HepG2 (cell line): ENCODE results near the gene NGB. TPM values are rescaled to one million over a fixed set of nuclear protein-coding genes. Genes with fewer than 3 reads are reported as not detected.

Experiments used
- ATAC-seq: fragments of 200-7000 bp; cut with Tn5 transposase; 3 replicates; pipeline ENCODE4 v1.9.1; 2020; ENCODE audit warnings: mild to moderate bottlenecking, moderate library complexity
- BruUV-seq: library from RNA; stranded (reverse); fragments of 400-500 nt; replicated peaks from 2 replicates; lab custom pipeline; 2021; lab: Mats Ljungman, UMichigan
- CTCF ChIA-PET: fragments of 300-600 bp; formaldehyde crosslinking; extraction: SDS; loops from one replicate; lab custom pipeline; 2021; ENCODE audit warnings: low total read pairs, inconsistent platforms, low intra/inter-chr PET ratio; lab: Yijun Ruan, JAX
- POLR2A ChIA-PET: fragments of 350-600 bp; sonication (Branson Sonifier 250); formaldehyde crosslinking; loops from one replicate; lab custom pipeline; 2020; ENCODE audit warnings: antibody characterized with exemption, inconsistent platforms; lab: Yijun Ruan, JAX
- DNase-seq: peaks from one replicate; pipeline ENCODE4 v3.0.0-alpha.2; 2015; ENCODE audit warnings: low spot score
- FAIRE-seq: peaks from 3 replicates; lab custom pipeline; 2011; peaks lifted over from hg19 to GRCh38; lab: Jason Lieb, UNC
- H2AFZ ChIP-seq: one replicate; pipeline ENCODE4 v1.6.1; 2011; ENCODE audit warnings: low read length, inconsistent platforms
- H3K27ac ChIP-seq: fragments of 300-600 bp; 3 replicates; pipeline ENCODE4 v1.8.0; 2011; ENCODE audit warnings: mixed run types, mild to moderate bottlenecking, mixed read lengths, low read length, inconsistent platforms; ENCODE audit not compliant: insufficient read depth; ENCODE audit errors: extremely low read length
- H3K27me3 ChIP-seq, 2 experiments: fragments of 200-600 bp in 1 of 2; 2 replicates in 1 of 2; 3 replicates in 1 of 2; pipeline versions ENCODE4 v1.6.0 to v1.8.0; 2011; ENCODE audit warnings: low read length in 2 of 2, mild to moderate bottlenecking in 2 of 2, moderate library complexity in 2 of 2, inconsistent platforms in 1 of 2; ENCODE audit not compliant: insufficient read depth in 2 of 2, control insufficient read depth in 1 of 2
- H3K36me3 ChIP-seq, 2 experiments: fragments of 200-600 bp in 1 of 2; replicated peaks in 1 of 2; 2 replicates in 1 of 2; 3 replicates in 1 of 2; pipeline versions ENCODE4 v1.5.1 to v1.8.0; 2011; ENCODE audit warnings: low read length in 2 of 2, inconsistent platforms in 1 of 2; ENCODE audit not compliant: insufficient read depth in 2 of 2, control insufficient read depth in 1 of 2
- H3K4me1 ChIP-seq: 2 replicates; pipeline ENCODE4 v1.5.1; 2012; ENCODE audit warnings: low read length, inconsistent platforms; ENCODE audit not compliant: insufficient read depth
- H3K4me2 ChIP-seq: 2 replicates; pipeline ENCODE4 v1.6.0; 2011; ENCODE audit warnings: low read depth, low read length, inconsistent platforms
- H3K4me3 ChIP-seq, 3 experiments: fragments of 200-600 bp in 1 of 3; sonication (generic), shearing (Covaris generic) in 1 of 3; replicated peaks in 1 of 3; 2 replicates each; pipeline ENCODE4 v1.5.1; 2011 to 2016; ENCODE audit warnings: low read length in 3 of 3, inconsistent platforms in 2 of 3, low read depth in 2 of 3, mild to moderate bottlenecking in 2 of 3, control low read depth in 1 of 3, mixed read lengths in 1 of 3; ENCODE audit not compliant: insufficient read depth in 1 of 3
- H3K79me2 ChIP-seq: one replicate; pipeline ENCODE4 v1.6.1; 2011; ENCODE audit warnings: low read length, inconsistent platforms; ENCODE audit not compliant: insufficient read depth
- H3K9ac ChIP-seq: 2 replicates; pipeline ENCODE4 v1.6.0; 2011; ENCODE audit warnings: mild to moderate bottlenecking, low read depth, low read length, inconsistent platforms; ENCODE audit not compliant: insufficient read depth
- H3K9me3 ChIP-seq: 2 replicates; pipeline ENCODE4 v1.5.1; 2012; ENCODE audit warnings: mild to moderate bottlenecking, low read length
- H4K20me1 ChIP-seq: 2 replicates; pipeline ENCODE4 v1.6.0; 2011; ENCODE audit warnings: inconsistent platforms, mild to moderate bottlenecking, low read length, moderate library complexity; ENCODE audit not compliant: insufficient read depth
- BCL3 ChIP-seq: sonication (generic); formaldehyde crosslinking; IDR thresholded peaks from 2 replicates; pipeline ENCODE4 v1.5.1; 2020; ENCODE audit warnings: mild to moderate bottlenecking, missing genetic modification reagents, moderate library complexity
- JUND ChIP-seq: sonication (generic); formaldehyde crosslinking; IDR thresholded peaks from 2 replicates; pipeline ENCODE4 v1.8.0; 2022; ENCODE audit warnings: mild to moderate bottlenecking, missing genetic modification reagents
- KDM4B ChIP-seq: sonication (generic); formaldehyde crosslinking; IDR thresholded peaks from 2 replicates; pipeline ENCODE4 v1.4.0; 2020; ENCODE audit warnings: missing genetic modification reagents
- LCORL ChIP-seq, 2 experiments: fragments of 450-650 bp in 1 of 2; sonication (generic) in 1 of 2; formaldehyde crosslinking in 1 of 2; IDR thresholded peaks; 2 replicates each; pipeline versions ENCODE4 v1.5.0 to v1.6.1; 2017 to 2020; ENCODE audit warnings: antibody characterized with exemption in 1 of 2, missing genetic modification reagents in 1 of 2
- NFAT5 ChIP-seq: sonication (generic); formaldehyde crosslinking; IDR thresholded peaks from 2 replicates; pipeline ENCODE4 v1.4.0; 2020; ENCODE audit warnings: missing genetic modification reagents
- POGZ ChIP-seq: sonication (generic); formaldehyde crosslinking; IDR thresholded peaks from 2 replicates; pipeline ENCODE4 v1.4.0; 2020; ENCODE audit warnings: mild to moderate bottlenecking, missing genetic modification reagents
- TEF ChIP-seq: sonication (generic); formaldehyde crosslinking; IDR thresholded peaks from 2 replicates; pipeline ENCODE4 v1.5.0; 2020; ENCODE audit warnings: missing genetic modification reagents
- ZIK1 ChIP-seq: sonication (generic); formaldehyde crosslinking; IDR thresholded peaks from 2 replicates; pipeline ENCODE4 v1.5.0; 2020; ENCODE audit warnings: mild to moderate bottlenecking, low read depth, missing genetic modification reagents, borderline replicate concordance
- ZNF17 ChIP-seq: sonication (generic); formaldehyde crosslinking; IDR thresholded peaks from 2 replicates; pipeline ENCODE4 v1.5.0; 2020; ENCODE audit warnings: mild to moderate bottlenecking, missing genetic modification reagents
- ZNF235 ChIP-seq: sonication (generic); formaldehyde crosslinking; IDR thresholded peaks from 2 replicates; pipeline ENCODE4 v1.8.1; 2023; ENCODE audit warnings: mild to moderate bottlenecking, missing genetic modification reagents, borderline replicate concordance
- ZNF33A ChIP-seq: sonication (generic); formaldehyde crosslinking; IDR thresholded peaks from 2 replicates; pipeline ENCODE4 v1.5.1; 2020; ENCODE audit warnings: missing genetic modification reagents, mild to moderate bottlenecking, moderate library complexity, borderline replicate concordance
- ZNF343 ChIP-seq: sonication (generic); formaldehyde crosslinking; IDR thresholded peaks from 2 replicates; pipeline ENCODE4 v1.4.0; 2020; ENCODE audit warnings: mild to moderate bottlenecking, missing genetic modification reagents
- ZSCAN12 ChIP-seq: sonication (generic); formaldehyde crosslinking; IDR thresholded peaks from 2 replicates; pipeline ENCODE4 v1.9.0; 2021; ENCODE audit warnings: mild to moderate bottlenecking, missing genetic modification reagents
- WGBS: methylation state at CpG from one replicate; pipeline ENCODE4 v1.1.6; 2017; ENCODE audit warnings: low lambda C conversion rate; 5-methylcytosine and 5-hydroxymethylcytosine counted together
- in situ Hi-C: cut with HindIII; loops from 2 replicates; pipeline ENCODE4 v1.10.0; 2017; ENCODE audit warnings: low pct_unique_long_range_greater_than_20kb; ENCODE audit not compliant: extremely low pct_ligation_motif_present
- intact Hi-C: fragments of 100-400 bp; cut with micrococcal nuclease; formaldehyde crosslinking; loops from one replicate; pipeline ENCODE4 v1.10.0; 2022; ENCODE audit not compliant: unreplicated experiment
- polyA plus RNA-seq, 8 experiments: library from polyadenylated mRNA; depleted of rRNA in 3 of 8; stranded (reverse) in 7 of 8; unstranded in 1 of 8; fragments of >200 nt; fragmentation: Illumina TruSeq in 4 of 8; extraction: Trizol in 4 of 8; gene quantifications; 2 replicates each; pipeline versions ENCODE4 v1.2.1 to v1.2.3, GENCODE V29; 2011 to 2016; ENCODE audit warnings: low read depth in 4 of 8, missing spikeins in 1 of 8, mixed read lengths in 1 of 8; ENCODE audit not compliant: insufficient read depth in 1 of 8
- total RNA-seq, 5 experiments: library from RNA; depleted of rRNA; stranded (reverse); fragments of >200 nt; fragmentation: Illumina TruSeq; extraction: Trizol; gene quantifications; 2 replicates each; pipeline ENCODE4 v1.2.3, GENCODE V29; 2016; ENCODE audit warnings: low read depth in 1 of 5

The NGB gene
- total and polyA plus RNA-seq, 2 of the 13 experiments (the other 11 are each of a cell fraction or from before 2014, with no cell fraction given): 0.04 TPM; not detected in 1

DNA sequence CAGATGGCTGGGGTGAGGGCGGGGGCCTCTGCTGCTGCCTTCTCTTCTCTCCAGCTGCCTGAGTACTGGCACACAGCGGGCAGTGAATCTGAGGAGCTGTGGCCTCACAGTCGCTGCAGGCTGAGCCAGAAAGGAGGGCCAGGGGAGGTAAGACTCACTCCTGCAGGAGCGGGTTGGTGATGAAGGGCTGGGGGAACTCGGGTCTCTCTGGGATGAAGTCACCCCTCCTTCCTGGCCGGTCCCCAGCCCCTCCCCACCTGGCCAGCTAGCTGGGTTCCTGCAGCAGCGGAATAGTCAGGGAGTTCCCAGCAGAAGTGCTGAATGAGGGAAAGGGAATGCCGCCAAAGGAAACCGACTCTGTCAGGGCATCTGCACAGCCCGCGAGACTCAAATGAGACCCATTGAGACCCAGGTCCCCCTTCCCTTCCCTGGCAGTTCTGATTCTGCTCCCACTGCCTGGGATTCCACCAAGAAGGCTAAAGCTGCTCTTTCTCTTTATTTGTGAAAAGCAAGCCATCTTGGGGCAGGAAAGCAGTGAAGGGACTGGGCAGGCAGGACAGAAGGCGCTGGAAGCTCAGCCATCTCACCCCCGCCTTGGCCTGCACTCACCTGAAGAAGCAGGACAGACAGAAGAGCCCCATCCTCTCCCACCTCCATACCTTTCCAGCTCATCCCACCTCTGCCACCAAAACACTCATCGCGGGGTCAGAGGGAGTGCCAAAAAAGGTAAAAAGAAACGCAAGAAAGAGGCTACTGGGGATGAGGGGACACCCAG is 5.3 kb downstream of the NGB start:
- no TSS peak for BruUV-seq
- intact Hi-C loops: no loop called here
- no peak overlapping the region for H3K4me3 ChIP-seq
- H2AFZ ChIP-seq: no peak overlapping the region
- in situ Hi-C loops: no loop called here
- peaks cover 2% of the 10 kb centered on the region; the same call in 1 of the 2 replicates for H4K20me1 ChIP-seq
- no peaks in the 10 kb centered on the region for H3K4me1 ChIP-seq
- TF ChIP-seq KDM4B: no peak
- TF ChIP-seq ZNF33A (CRISPR knock-in tag): no peak
- TF ChIP-seq LCORL (IDR thresholded peaks at IDR 0.05): no peak
- no peak for TF ChIP-seq LCORL (CRISPR knock-in tag; IDR thresholded peaks at IDR 0.05)
- no peak for TF ChIP-seq NFAT5 (CRISPR knock-in tag)
- no peak for TF ChIP-seq TEF (CRISPR knock-in tag)
- TF ChIP-seq ZSCAN12 (CRISPR knock-in tag): no peak
- no peak for TF ChIP-seq ZNF17 (CRISPR knock-in tag)
- TF ChIP-seq ZNF343 (CRISPR knock-in tag): no peak
- no peak for TF ChIP-seq JUND (CRISPR knock-in tag)
- TF ChIP-seq ZNF235 (CRISPR knock-in tag): no peak
- no peak for TF ChIP-seq POGZ (CRISPR knock-in tag)
- no peak for TF ChIP-seq ZIK1 (CRISPR knock-in tag)
- no peak for TF ChIP-seq BCL3 (CRISPR knock-in tag)
- no peak for FAIRE-seq
- H3K36me3 ChIP-seq: no peaks in the 10 kb centered on the region
- H3K79me2 ChIP-seq: no peaks in the 10 kb centered on the region
- ChIA-PET CTCF (no interaction called here), POLR2A (no interaction called here)
- H3K9me3 ChIP-seq: no peaks in the 10 kb centered on the region
- peaks cover 9 to 59% of the 10 kb centered on the region in 2 experiments; a peak in 4 of 5 replicates for H3K27me3 ChIP-seq
- ATAC-seq: no peak
- no peak for DNase-seq
- H3K27ac ChIP-seq: no peak overlapping the region
- no peak overlapping the region for H3K4me2 ChIP-seq
- WGBS: 30% methylated on average over 11 of the region's 16 CpGs
- H3K9ac ChIP-seq: no peak overlapping the region
